ENCODE results near the gene THSD7A. TPM values are rescaled to one million over a fixed set of nuclear protein-coding genes. Genes with fewer than 3 reads are reported as not detected.

The THSD7A gene
- total and polyA plus RNA-seq, 9 of the 15 experiments (the other 6 are each of a cell fraction or from before 2014, with no cell fraction given) = 0.01 to 0.02 TPM; not detected in 7

DNA sequence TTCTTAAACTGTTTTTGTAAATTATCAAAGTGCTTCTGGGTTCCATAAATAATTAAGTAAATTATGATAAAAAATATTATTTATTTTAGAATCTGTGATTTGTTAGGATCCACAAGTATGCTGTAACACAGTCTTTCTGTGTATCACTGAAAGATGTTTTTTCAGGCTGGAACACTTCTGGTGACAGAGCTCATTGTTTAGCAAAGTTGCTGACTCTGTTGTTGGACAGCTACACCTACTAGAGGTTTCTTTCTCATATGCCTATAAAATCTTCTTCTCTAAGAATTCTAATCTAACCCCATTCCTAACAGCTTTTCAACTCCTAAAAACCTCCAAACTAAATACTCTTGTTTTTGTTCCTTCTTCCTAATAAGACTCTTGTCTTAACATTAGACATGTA, 176.8 kb downstream of the THSD7A start:
- in situ Hi-C loops (cut with MboI) = no loop called here
- Histone ChIP-seq H3K4me1 (replicated peaks in 1 of 2; ENCODE audit: control insufficient read depth in 2 of 2, insufficient read depth in 2 of 2, low read length in 2 of 2) (no peaks in the 10 kb centered on the region), H3K27ac (ENCODE audit: extremely low read depth, low read depth, low read length) (no peak overlapping the region), H2AFZ (ENCODE audit: low read depth, low read length) (no peak overlapping the region), H3K9me3 (replicated peaks; ENCODE audit: control insufficient read depth, insufficient read depth, low read depth, low read length) (no peaks in the 10 kb centered on the region), H3K9ac (ENCODE audit: insufficient read depth in 1 of 2, low read depth in 2 of 2, low read length in 2 of 2) (no peak overlapping the region), H3K27me3 (ENCODE audit: control insufficient read depth in 2 of 2, insufficient read depth in 2 of 2, low read length in 2 of 2) (no peaks in the 10 kb centered on the region), H3K36me3 (ENCODE audit: control insufficient read depth, insufficient read depth, low read length) (no peaks in the 10 kb centered on the region), H4K20me1 (replicated peaks; ENCODE audit: control insufficient read depth, insufficient read depth, low read length) (no peaks in the 10 kb centered on the region), H3K4me3 (no peak overlapping the region), H3K79me2 (ENCODE audit: control insufficient read depth, insufficient read depth, low read length) (no peaks in the 10 kb centered on the region), H3K4me2 (ENCODE audit: insufficient read depth, low read length) (no peak overlapping the region), H3K9me1 (ENCODE audit: control insufficient read depth, insufficient read depth, low read length) (no peaks in the 10 kb centered on the region)
- BruUV-seq (replicated peaks) = no TSS peak
- no peak for FAIRE-seq
- ChIA-PET POLR2A (no interaction called here), CTCF (ENCODE audit: low intra/inter-chr PET ratio) (no interaction called here)
- ATAC-seq = no peak
- intact Hi-C loops (cut with micrococcal nuclease) = no loop called here
- DNase-seq (ENCODE audit: extremely low read depth in 1 of 4, low spot score in 3 of 4) = no peak
- no peak for TF ChIP-seq ZNF217 (CRISPR knock-in tag; IDR thresholded peaks at IDR 0.05)
- no peak for TF ChIP-seq ERF (CRISPR knock-in tag; IDR thresholded peaks at IDR 0.05)
- no peak for TF ChIP-seq ZNF232 (CRISPR knock-in tag; IDR thresholded peaks at IDR 0.05)
- no peak for TF ChIP-seq PHB (CRISPR knock-in tag; IDR thresholded peaks at IDR 0.05)
- TF ChIP-seq ZBTB1 (CRISPR knock-in tag; IDR thresholded peaks at IDR 0.05; ENCODE audit: borderline replicate concordance, low read depth) = no peak
- TF ChIP-seq CTCF (IDR thresholded peaks at IDR 0.05 in 2 of 3, conservative IDR thresholded peaks at IDR 0.05 in 1 of 3; ENCODE audit: insufficient read depth in 2 of 3, low read depth in 1 of 3, low read length in 3 of 3) = no peak
- TF ChIP-seq ZBTB17 (CRISPR knock-in tag; IDR thresholded peaks at IDR 0.05) = no peak
- TF ChIP-seq HLTF (IDR thresholded peaks at IDR 0.05) = no peak
- TF ChIP-seq CREB5 (CRISPR knock-in tag; IDR thresholded peaks at IDR 0.05) = no peak
- TF ChIP-seq, protein P1, sequence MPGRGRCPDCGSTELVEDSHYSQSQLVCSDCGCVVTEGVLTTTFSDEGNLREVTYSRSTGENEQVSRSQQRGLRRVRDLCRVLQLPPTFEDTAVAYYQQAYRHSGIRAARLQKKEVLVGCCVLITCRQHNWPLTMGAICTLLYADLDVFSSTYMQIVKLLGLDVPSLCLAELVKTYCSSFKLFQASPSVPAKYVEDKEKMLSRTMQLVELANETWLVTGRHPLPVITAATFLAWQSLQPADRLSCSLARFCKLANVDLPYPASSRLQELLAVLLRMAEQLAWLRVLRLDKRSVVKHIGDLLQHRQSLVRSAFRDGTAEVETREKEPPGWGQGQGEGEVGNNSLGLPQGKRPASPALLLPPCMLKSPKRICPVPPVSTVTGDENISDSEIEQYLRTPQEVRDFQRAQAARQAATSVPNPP (IDR thresholded peaks at IDR 0.05; ENCODE audit: borderline replicate concordance, insufficient read depth, insufficient read length) = no peak
- TF ChIP-seq BCL6 (CRISPR knock-in tag; IDR thresholded peaks at IDR 0.05) = no peak
- TF ChIP-seq FOXO4 (CRISPR knock-in tag; IDR thresholded peaks at IDR 0.05) = no peak
- TF ChIP-seq CHCHD3 (CRISPR knock-in tag; IDR thresholded peaks at IDR 0.05) = no peak
- TF ChIP-seq ZNF639 (CRISPR knock-in tag; conservative IDR thresholded peaks at IDR 0.05 in 1 of 2, IDR thresholded peaks at IDR 0.05 in 1 of 2) = no peak
- no peak for TF ChIP-seq E2F6 (IDR thresholded peaks at IDR 0.05; ENCODE audit: borderline replicate concordance in 1 of 2, extremely low read depth in 1 of 2, insufficient read depth in 1 of 2, insufficient read length in 1 of 2, low read depth in 1 of 2, low read length in 1 of 2, poor library complexity in 1 of 2, severe bottlenecking in 1 of 2)
